NCI-H2227 treated with DMSO at 0.1 percent for 48 hours (cell line): ENCODE data around the gene ETFA.

Experiments
- DNase-seq: peaks from one replicate; lab custom pipeline; 2025; lab: John Stamatoyannopoulos, UW

Gene ETFA

GRCh38 chr15:76340198-76340802 lies 29.0 kb upstream of the ETFA start:
- no peak for DNase-seq

GRCh38 chr15:76339305-76340197 lies 28.3 kb upstream of the ETFA start:
- no peak for DNase-seq

- DNase-seq, result no peak
Measured at GRCh38 chr15:76338486-76339304, 27.4 kb upstream of the ETFA start.

- peak; percentile 27 for DNase-seq
Measured at GRCh38 chr15:76337696-76338485, 26.6 kb upstream of the ETFA start.

GRCh38 chr15:76337059-76337695 lies 25.9 kb upstream of the ETFA start:
- peak; percentile 27 for DNase-seq

- DNase-seq, result peak; percentile 85
Measured at GRCh38 chr15:76336254-76337058, 25.2 kb upstream of the ETFA start, which contains the start of gene ISL2. TSS of gene ISL2 (plus strand) at chr15:76336773. CDS start at chr15:76336884, 111 bp downstream.

- peak; percentile 73 for DNase-seq
Measured at GRCh38 chr15:76335307-76336253, 24.3 kb upstream of the ETFA start.

- no peak for DNase-seq
Measured at GRCh38 chr15:76334438-76335306, 23.4 kb upstream of the ETFA start.

GRCh38 chr15:76333720-76334437 lies 22.6 kb upstream of the ETFA start:
- no peak for DNase-seq

- DNase-seq, result no peak
Measured at GRCh38 chr15:76333309-76333708, 22.0 kb upstream of the ETFA start.

GRCh38 chr15:76332796-76333195 lies 21.5 kb upstream of the ETFA start:
- no peak for DNase-seq

- peak; percentile 22 for DNase-seq
Measured at GRCh38 chr15:76330080-76330680, 18.9 kb upstream of the ETFA start.

- no peak for DNase-seq
Measured at GRCh38 chr15:76328958-76329357, 17.7 kb upstream of the ETFA start.

- no peak for DNase-seq
Measured at GRCh38 chr15:76328106-76328696, 16.9 kb upstream of the ETFA start.

- no peak for DNase-seq
Measured at GRCh38 chr15:76327191-76328105, 16.2 kb upstream of the ETFA start.

GRCh38 chr15:76325704-76326103 lies 14.4 kb upstream of the ETFA start:
- DNase-seq, result no peak
